Measurements from ENCODE around the gene FIBCD1.

The FIBCD1 gene

GRCh38 chr9:130860458-130861316, 78.4 kb downstream of the FIBCD1 start:
- FAIRE-seq = no peak
- DNase-seq (ENCODE audit: insufficient read length, low spot score) = no peak
- TF ChIP-seq POLR2A (IDR thresholded peaks at IDR 0.05; ENCODE audit: low read depth, low read length) (no peak), PAX5 (IDR thresholded peaks at IDR 0.05; ENCODE audit: insufficient read depth, low read length, severe bottlenecking) (no peak), POU2F2 (IDR thresholded peaks at IDR 0.05; ENCODE audit: low read depth, low read length) (no peak), SPI1 (IDR thresholded peaks at IDR 0.05; ENCODE audit: low read depth, low read length) (no peak), POLR2AphosphoS5 (IDR thresholded peaks at IDR 0.05; ENCODE audit: low read depth, low read length) (no peak), TAF1 (IDR thresholded peaks at IDR 0.05; ENCODE audit: low read depth, low read length) (no peak)

DNA sequence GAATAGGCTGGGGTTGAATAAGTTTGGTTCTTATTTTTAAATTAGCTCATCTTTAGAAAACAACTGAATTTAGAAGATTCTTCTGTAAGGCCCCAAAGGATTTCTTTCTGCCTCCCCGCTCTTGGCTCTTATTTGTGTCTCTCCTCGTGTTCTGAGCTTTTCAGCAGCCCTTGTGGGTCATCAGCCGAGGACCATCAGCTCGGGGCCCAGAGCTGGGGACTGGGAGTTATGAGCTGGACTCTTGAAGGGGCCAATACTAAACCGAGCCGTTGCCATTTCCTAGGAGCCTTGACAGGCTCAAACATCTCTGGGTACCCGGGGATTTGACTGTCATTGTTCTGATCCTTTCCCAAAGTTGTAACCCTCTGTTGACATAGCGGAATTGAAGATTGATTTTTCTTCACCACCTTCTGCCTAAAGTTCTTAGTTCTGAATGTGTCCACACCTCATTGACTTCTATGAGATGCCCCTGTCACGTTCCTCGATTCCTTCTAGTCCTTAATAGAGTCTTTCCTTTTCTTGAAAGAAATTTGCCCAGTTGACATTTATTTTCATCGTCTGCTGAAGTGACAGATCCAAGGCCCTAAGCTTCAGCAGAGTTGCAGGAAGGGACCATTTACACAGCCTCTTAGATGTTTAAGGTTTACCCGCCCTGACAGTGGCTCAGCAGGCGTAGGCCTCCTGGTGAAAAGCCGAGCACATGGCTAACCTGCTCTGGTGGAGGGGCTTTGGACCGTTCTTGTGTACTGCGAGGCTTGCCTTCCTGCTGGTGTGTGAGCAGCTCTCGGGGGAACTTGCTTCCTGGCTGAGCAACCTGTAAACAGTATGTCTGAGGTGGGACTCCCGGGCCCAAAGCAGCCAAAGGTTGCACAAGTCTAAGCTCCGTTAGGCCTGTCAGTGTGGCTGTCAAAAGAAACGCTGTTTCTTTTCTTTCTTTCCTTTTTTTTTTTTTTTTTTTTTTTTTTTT, 80.0 kb downstream of the FIBCD1 start:
- DNase-seq (ENCODE audit: insufficient read length, low spot score) (no peak), FAIRE-seq (no peak)
- TF ChIP-seq PAX5 (IDR thresholded peaks at IDR 0.05; ENCODE audit: insufficient read depth, low read length, severe bottlenecking) (no peak), TAF1 (IDR thresholded peaks at IDR 0.05; ENCODE audit: low read depth, low read length) (no peak), POLR2AphosphoS5 (IDR thresholded peaks at IDR 0.05; ENCODE audit: low read depth, low read length) (no peak), POLR2A (IDR thresholded peaks at IDR 0.05; ENCODE audit: low read depth, low read length) (no peak), POU2F2 (IDR thresholded peaks at IDR 0.05; ENCODE audit: low read depth, low read length) (no peak), SPI1 (IDR thresholded peaks at IDR 0.05; ENCODE audit: low read depth, low read length) (no peak)

DNA sequence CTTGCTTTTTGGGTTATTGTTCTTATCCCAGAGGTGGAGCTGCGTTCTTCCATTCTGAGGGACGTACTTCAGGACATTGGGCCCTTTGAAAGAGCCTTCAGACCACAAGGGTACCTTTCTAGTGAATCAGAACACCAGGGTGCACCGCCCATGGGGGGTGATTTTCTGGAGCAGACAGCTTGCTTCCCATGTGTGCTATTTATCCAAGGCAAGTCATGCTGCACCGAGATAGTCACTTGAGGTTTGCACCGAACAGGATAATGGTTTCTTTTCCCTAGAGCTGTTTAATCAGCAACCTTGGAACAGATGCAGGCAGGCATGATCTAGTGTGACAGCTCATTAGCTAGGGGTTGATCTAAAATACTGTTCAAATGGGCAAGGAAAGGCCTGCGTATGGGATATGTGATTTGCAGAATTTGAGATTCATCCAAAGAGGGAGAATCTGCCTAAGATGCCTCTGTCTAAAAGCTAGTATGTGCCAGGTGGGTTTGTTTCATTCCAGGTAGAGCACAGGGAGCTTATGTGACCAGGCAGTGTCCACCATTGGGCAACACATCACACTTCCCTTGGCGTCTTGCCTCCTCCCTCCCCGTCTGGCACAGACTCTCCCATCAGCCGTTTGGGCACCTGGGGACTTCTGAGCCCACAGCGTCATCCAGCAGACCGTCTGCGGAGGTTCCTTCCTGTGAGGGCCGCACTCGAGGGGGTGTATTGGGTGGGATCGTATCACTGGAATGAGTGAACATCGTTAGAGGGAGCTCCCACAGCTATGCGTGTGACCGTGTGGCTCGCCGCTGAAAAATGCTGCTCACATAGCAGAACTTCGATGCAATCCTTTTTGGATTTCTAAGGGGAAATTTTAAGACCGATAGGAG, 80.9 kb downstream of the FIBCD1 start:
- TF ChIP-seq POLR2AphosphoS5 (IDR thresholded peaks at IDR 0.05; ENCODE audit: low read depth, low read length) (no peak), TAF1 (IDR thresholded peaks at IDR 0.05; ENCODE audit: low read depth, low read length) (no peak), POLR2A (IDR thresholded peaks at IDR 0.05; ENCODE audit: low read depth, low read length) (no peak), PAX5 (IDR thresholded peaks at IDR 0.05; ENCODE audit: insufficient read depth, low read length, severe bottlenecking) (no peak)
- no peak for DNase-seq (ENCODE audit: insufficient read length, low spot score)
- no peak for FAIRE-seq

- FAIRE-seq = no peak
Observed at GRCh38 chr9:130856474-130856873, 82.6 kb downstream of the FIBCD1 start.

DNA sequence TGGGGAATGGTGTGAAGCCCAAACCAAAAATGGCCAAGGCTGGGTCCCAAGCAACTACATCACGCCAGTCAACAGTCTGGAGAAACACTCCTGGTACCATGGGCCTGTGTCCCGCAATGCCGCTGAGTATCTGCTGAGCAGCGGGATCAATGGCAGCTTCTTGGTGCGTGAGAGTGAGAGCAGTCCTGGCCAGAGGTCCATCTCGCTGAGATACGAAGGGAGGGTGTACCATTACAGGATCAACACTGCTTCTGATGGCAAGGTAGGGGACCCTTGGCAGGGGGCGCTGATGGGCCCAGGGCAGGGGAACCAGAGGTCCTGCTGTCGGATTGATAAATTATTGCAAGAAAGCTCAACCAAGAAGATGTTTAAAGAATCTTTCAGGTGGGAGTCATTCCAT, 84.2 kb downstream of the FIBCD1 start:
- DNase-seq (ENCODE audit: insufficient read length, low spot score) = no peak
- no peak for FAIRE-seq
- TF ChIP-seq POU2F2 (IDR thresholded peaks at IDR 0.05; ENCODE audit: low read depth, low read length) (no peak), PAX5 (IDR thresholded peaks at IDR 0.05; ENCODE audit: insufficient read depth, low read length, severe bottlenecking) (no peak), POLR2A (IDR thresholded peaks at IDR 0.05; ENCODE audit: low read depth, low read length) (no peak), SPI1 (IDR thresholded peaks at IDR 0.05; ENCODE audit: low read depth, low read length) (no peak), POLR2AphosphoS5 (IDR thresholded peaks at IDR 0.05; ENCODE audit: low read depth, low read length) (no peak), TAF1 (IDR thresholded peaks at IDR 0.05; ENCODE audit: low read depth, low read length) (no peak)

More at GRCh38 chr9:130856474-130856873, 82.6 kb downstream of the FIBCD1 start:
- TF ChIP-seq PAX5 (IDR thresholded peaks at IDR 0.05; ENCODE audit: insufficient read depth, low read length, severe bottlenecking) (no peak), POLR2A (IDR thresholded peaks at IDR 0.05; ENCODE audit: low read depth, low read length) (no peak), POU2F2 (IDR thresholded peaks at IDR 0.05; ENCODE audit: low read depth, low read length) (no peak)
- DNase-seq (ENCODE audit: insufficient read length, low spot score) = no peak

- TF ChIP-seq TAF1 (IDR thresholded peaks at IDR 0.05; ENCODE audit: low read depth, low read length) = no peak
- no peak for TF ChIP-seq POLR2AphosphoS5 (IDR thresholded peaks at IDR 0.05; ENCODE audit: low read depth, low read length)
- TF ChIP-seq POU2F2 (IDR thresholded peaks at IDR 0.05; ENCODE audit: low read depth, low read length) = no peak
- no peak for TF ChIP-seq SPI1 (IDR thresholded peaks at IDR 0.05; ENCODE audit: low read depth, low read length)
- TF ChIP-seq PAX5 (IDR thresholded peaks at IDR 0.05; ENCODE audit: insufficient read depth, low read length, severe bottlenecking) = no peak
- no peak for TF ChIP-seq POLR2A (IDR thresholded peaks at IDR 0.05; ENCODE audit: low read depth, low read length)
- FAIRE-seq (no peak), DNase-seq (ENCODE audit: insufficient read length, low spot score) (no peak)
Observed at GRCh38 chr9:130854092-130854491, 85.0 kb downstream of the FIBCD1 start.

- no peak for TF ChIP-seq POU2F2 (IDR thresholded peaks at IDR 0.05; ENCODE audit: low read depth, low read length)
- no peak for TF ChIP-seq POLR2AphosphoS5 (IDR thresholded peaks at IDR 0.05; ENCODE audit: low read depth, low read length)
- TF ChIP-seq SPI1 (IDR thresholded peaks at IDR 0.05; ENCODE audit: low read depth, low read length) = no peak
- TF ChIP-seq PAX5 (IDR thresholded peaks at IDR 0.05; ENCODE audit: insufficient read depth, low read length, severe bottlenecking) = no peak
- TF ChIP-seq POLR2A (IDR thresholded peaks at IDR 0.05; ENCODE audit: low read depth, low read length) = no peak
- no peak for TF ChIP-seq TAF1 (IDR thresholded peaks at IDR 0.05; ENCODE audit: low read depth, low read length)
- no peak for FAIRE-seq
- DNase-seq (ENCODE audit: insufficient read length, low spot score) = no peak
Observed at GRCh38 chr9:130852801-130853200, 86.2 kb downstream of the FIBCD1 start.
